Gastrocnemius medialis (tissue), 4 donors: ENCODE data around the gene ICA1L. TPM values are rescaled to one million over a fixed set of nuclear protein-coding genes. Genes with fewer than 3 reads are reported as not detected.

Source experiments
- ATAC-seq, 2 donors: fragments of 150-250 bp; one replicate each; pipeline ENCODE4 v1.9.1; 2016
- DNase-seq, 2 donors: peaks; one replicate each; pipeline ENCODE4 v3.0.0-alpha.2; 2019
- H3K27ac ChIP-seq, 4 donors: fragments of 200-600 bp; sonication (generic); 1 replicate in 1 of 4; 2 replicates in 3 of 4; pipeline ENCODE4 v1.5.1; 2016 to 2018; ENCODE audit warnings: mild to moderate bottlenecking in 2 of 4, moderate library complexity in 1 of 4
- H3K27me3 ChIP-seq, 3 donors: fragments of 200-600 bp; sonication (generic) in 2 of 3; 1 replicate in 1 of 3; 2 replicates in 2 of 3; pipeline versions ENCODE4 v1.5.1 to v1.6.0; 2016 to 2019; ENCODE audit warnings: mild to moderate bottlenecking in 1 of 3, moderate library complexity in 1 of 3
- H3K36me3 ChIP-seq, 2 donors: fragments of 200-600 bp; sonication (generic) in 1 of 2; one replicate each; pipeline ENCODE4 v1.5.1; 2017 to 2018
- H3K4me1 ChIP-seq, 2 donors: fragments of 200-600 bp; sonication (generic) in 1 of 2; one replicate each; pipeline ENCODE4 v1.5.1; 2016 to 2017; ENCODE audit warnings: mild to moderate bottlenecking in 2 of 2
- H3K4me3 ChIP-seq, 4 donors: fragments of 200-600 bp; sonication (generic) in 3 of 4; 1 replicate in 1 of 4; 2 replicates in 3 of 4; pipeline ENCODE4 v1.5.1; 2016 to 2019; ENCODE audit warnings: mild to moderate bottlenecking in 2 of 4
- H3K9me3 ChIP-seq, 3 donors: fragments of 200-600 bp; sonication (generic) in 2 of 3; 1 replicate in 1 of 3; 2 replicates in 2 of 3; pipeline ENCODE4 v1.5.1; 2016 to 2019
- CTCF ChIP-seq, 5 experiments: fragments of 450-650 bp in 3 of 5; fragments of 200-600 bp in 2 of 5; sonication (generic) in 2 of 5; IDR thresholded peaks in 4 of 5; conservative IDR thresholded peaks in 1 of 5; 1 replicate in 4 of 5; 2 replicates in 1 of 5; pipeline ENCODE4 v1.5.1; 2016 to 2019; ENCODE audit warnings: antibody characterized with exemption in 5 of 5, mild to moderate bottlenecking in 3 of 5, moderate library complexity in 3 of 5
- POLR2A ChIP-seq, 2 donors: fragments of 450-650 bp; IDR thresholded peaks; one replicate each; pipeline ENCODE4 v1.6.1; 2017; ENCODE audit warnings: antibody characterized with exemption in 2 of 2, mild to moderate bottlenecking in 2 of 2, moderate library complexity in 2 of 2
- in situ Hi-C, 4 donors: fragments of 200-750 bp; cut with MboI; loops; one replicate each; pipeline versions ENCODE4 v1.15.0 to v1.8.0; 2017; ENCODE audit warnings: low sequenced_read_pairs in 4 of 4
- intact Hi-C: fragments of 100-400 bp; cut with DNase I; formaldehyde crosslinking; loops from one replicate; pipeline ENCODE4 v1.15.1; 2023; ENCODE audit warnings: low total_unique reads
- total RNA-seq, 4 donors: library from RNA; depleted of rRNA; stranded (reverse); fragments of >200 nt; gene quantifications; one replicate each; pipeline versions ENCODE4 v1.1.0 to v1.2.3, GENCODE V29; 2016

The ICA1L gene
- total RNA-seq, 4 donors from 2014 or later = 2.6 to 7.4 (median 4.8) TPM

- Histone ChIP-seq H3K27ac (no peak overlapping the region), H3K9me3 (no peaks in the 10 kb centered on the region), H3K36me3 (peaks cover 0 to 21% of the 10 kb centered on the region in 2 donors), H3K27me3 (no peaks in the 10 kb centered on the region), H3K4me3 (no peak overlapping the region), H3K4me1 (no peaks in the 10 kb centered on the region)
- TF ChIP-seq CTCF (IDR thresholded peaks at IDR 0.05 in 4 of 5, conservative IDR thresholded peaks at IDR 0.05 in 1 of 5) (no peak), POLR2A (IDR thresholded peaks at IDR 0.05) (no peak)
- intact Hi-C loops = no loop called here
- ATAC-seq = no peak
- no peak for DNase-seq
- in situ Hi-C loops = no loop called here
These were observed 93.3 kb downstream of the ICA1L start for GRCh38 chr2:202778217-202778616.

GRCh38 chr2:202774104-202774503 is 97.5 kb downstream of the ICA1L start:
- no peaks in the 10 kb centered on the region for H3K4me1 ChIP-seq
- H3K4me3 ChIP-seq = no peak overlapping the region
- H3K9me3 ChIP-seq = no peaks in the 10 kb centered on the region
- DNase-seq (no peak), ATAC-seq (no peak)
- peaks cover 0 to 25% of the 10 kb centered on the region in 2 donors for H3K36me3 ChIP-seq
- intact Hi-C loops (no loop called here), in situ Hi-C loops (no loop called here)
- TF ChIP-seq POLR2A (IDR thresholded peaks at IDR 0.05) (no peak), CTCF (IDR thresholded peaks at IDR 0.05 in 4 of 5, conservative IDR thresholded peaks at IDR 0.05 in 1 of 5) (no peak)
- no peaks in the 10 kb centered on the region for H3K27me3 ChIP-seq
- no peak overlapping the region for H3K27ac ChIP-seq

GRCh38 chr2:202773301-202773973 is 98.1 kb downstream of the ICA1L start:
- TF ChIP-seq POLR2A (IDR thresholded peaks at IDR 0.05) (no peak), CTCF (IDR thresholded peaks at IDR 0.05 in 4 of 5, conservative IDR thresholded peaks at IDR 0.05 in 1 of 5) (no peak)
- H3K27ac ChIP-seq = no peak overlapping the region
- H3K4me1 ChIP-seq = no peaks in the 10 kb centered on the region
- in situ Hi-C loops = no loop called here
- no peaks in the 10 kb centered on the region for H3K9me3 ChIP-seq
- ATAC-seq (no peak), DNase-seq (no peak)
- intact Hi-C loops = no loop called here
- H3K27me3 ChIP-seq = no peaks in the 10 kb centered on the region
- H3K4me3 ChIP-seq = no peak overlapping the region
- H3K36me3 ChIP-seq = peaks cover 0 to 25% of the 10 kb centered on the region in 2 donors

GRCh38 chr2:202771741-202772460 is 99.7 kb downstream of the ICA1L start:
- no peak overlapping the region for H3K27ac ChIP-seq
- DNase-seq = no peak
- no peaks in the 10 kb centered on the region for H3K27me3 ChIP-seq
- H3K9me3 ChIP-seq = no peaks in the 10 kb centered on the region
- no peaks in the 10 kb centered on the region for H3K4me1 ChIP-seq
- no peak overlapping the region for H3K4me3 ChIP-seq
- in situ Hi-C loops = no loop called here
- TF ChIP-seq CTCF (IDR thresholded peaks at IDR 0.05 in 4 of 5, conservative IDR thresholded peaks at IDR 0.05 in 1 of 5) (no peak), POLR2A (IDR thresholded peaks at IDR 0.05) (no peak)
- no peak for ATAC-seq
- intact Hi-C loops = no loop called here
- peaks cover 0 to 21% of the 10 kb centered on the region in 2 donors for H3K36me3 ChIP-seq
